ENCODE measurements around the gene SH3BP2. TPM values are rescaled to one million over a fixed set of nuclear protein-coding genes. Genes with fewer than 3 reads are reported as not detected.

Gene SH3BP2
- polyA plus RNA-seq, 1 donor = 45.9 TPM

- 45% methylated on average over 1 of the region's 1 CpG for WGBS (ENCODE audit: insufficient coverage, low lambda C conversion rate)
- DNase-seq = peak in 1 of 2 donors; percentile 66
- H3K27ac ChIP-seq (ENCODE audit: low read length) = peak overlapping the region; percentile 40
- H3K9me3 ChIP-seq (ENCODE audit: control insufficient read depth, low read depth, low read length) = no peaks in the 10 kb centered on the region
- H3K4me3 ChIP-seq (ENCODE audit: low read length) = no peak overlapping the region
- H3K27me3 ChIP-seq (ENCODE audit: control insufficient read depth, insufficient read depth, low read length) = no peaks in the 10 kb centered on the region
- peaks cover 11% of the 10 kb centered on the region for H3K36me3 ChIP-seq (ENCODE audit: control insufficient read depth, insufficient read depth, low read length)
- H3K4me1 ChIP-seq (ENCODE audit: control insufficient read depth, insufficient read depth, low read length) = peaks cover 30% of the 10 kb centered on the region
Observed at GRCh38 chr4:2873329-2873728, 80.4 kb downstream of the SH3BP2 start.

- DNase-seq = no peak
- H3K36me3 ChIP-seq (ENCODE audit: control insufficient read depth, insufficient read depth, low read length) = peaks cover 25% of the 10 kb centered on the region
- H3K9me3 ChIP-seq (ENCODE audit: control insufficient read depth, low read depth, low read length) = no peaks in the 10 kb centered on the region
- H3K27me3 ChIP-seq (ENCODE audit: control insufficient read depth, insufficient read depth, low read length) = no peaks in the 10 kb centered on the region
- no peak overlapping the region for H3K27ac ChIP-seq (ENCODE audit: low read length)
- peaks cover 15% of the 10 kb centered on the region for H3K4me1 ChIP-seq (ENCODE audit: control insufficient read depth, insufficient read depth, low read length)
- no CpG with 5 or more reads among the region's 7 CpGs for WGBS (ENCODE audit: insufficient coverage, low lambda C conversion rate)
- H3K4me3 ChIP-seq (ENCODE audit: low read length) = no peak overlapping the region
Observed at GRCh38 chr4:2874861-2875260, 82.0 kb downstream of the SH3BP2 start.

GRCh38 chr4:2875556-2875955 is 82.7 kb downstream of the SH3BP2 start:
- no peaks in the 10 kb centered on the region for H3K9me3 ChIP-seq (ENCODE audit: control insufficient read depth, low read depth, low read length)
- H3K27ac ChIP-seq (ENCODE audit: low read length) = no peak overlapping the region
- peaks cover 28% of the 10 kb centered on the region for H3K36me3 ChIP-seq (ENCODE audit: control insufficient read depth, insufficient read depth, low read length)
- H3K27me3 ChIP-seq (ENCODE audit: control insufficient read depth, insufficient read depth, low read length) = no peaks in the 10 kb centered on the region
- peaks cover 8% of the 10 kb centered on the region for H3K4me1 ChIP-seq (ENCODE audit: control insufficient read depth, insufficient read depth, low read length)
- WGBS (ENCODE audit: insufficient coverage, low lambda C conversion rate) = no CpG with 5 or more reads among the region's 3 CpGs
- no peak overlapping the region for H3K4me3 ChIP-seq (ENCODE audit: low read length)
- DNase-seq = no peak

GRCh38 chr4:2878346-2878745 is 85.5 kb downstream of the SH3BP2 start:
- Histone ChIP-seq H3K27ac (ENCODE audit: low read length) (no peak overlapping the region), H3K27me3 (ENCODE audit: control insufficient read depth, insufficient read depth, low read length) (no peaks in the 10 kb centered on the region), H3K4me3 (ENCODE audit: low read length) (no peak overlapping the region), H3K36me3 (ENCODE audit: control insufficient read depth, insufficient read depth, low read length) (peaks cover 39% of the 10 kb centered on the region), H3K4me1 (ENCODE audit: control insufficient read depth, insufficient read depth, low read length) (no peaks in the 10 kb centered on the region), H3K9me3 (ENCODE audit: control insufficient read depth, low read depth, low read length) (no peaks in the 10 kb centered on the region)
- no peak for DNase-seq
- 70% methylated on average over 2 of the region's 5 CpGs for WGBS (ENCODE audit: insufficient coverage, low lambda C conversion rate)

- Histone ChIP-seq H3K36me3 (ENCODE audit: control insufficient read depth, insufficient read depth, low read length) (peaks cover 42% of the 10 kb centered on the region), H3K27me3 (ENCODE audit: control insufficient read depth, insufficient read depth, low read length) (no peaks in the 10 kb centered on the region), H3K9me3 (ENCODE audit: control insufficient read depth, low read depth, low read length) (no peaks in the 10 kb centered on the region), H3K27ac (ENCODE audit: low read length) (no peak overlapping the region), H3K4me1 (ENCODE audit: control insufficient read depth, insufficient read depth, low read length) (no peaks in the 10 kb centered on the region), H3K4me3 (ENCODE audit: low read length) (no peak overlapping the region)
- WGBS (ENCODE audit: insufficient coverage, low lambda C conversion rate) = 100% methylated on average over 1 of the region's 5 CpGs
- DNase-seq = no peak
Observed at GRCh38 chr4:2879026-2879425, 86.1 kb downstream of the SH3BP2 start.

- H3K27ac ChIP-seq (ENCODE audit: low read length) = no peak overlapping the region
- no peaks in the 10 kb centered on the region for H3K4me1 ChIP-seq (ENCODE audit: control insufficient read depth, insufficient read depth, low read length)
- H3K27me3 ChIP-seq (ENCODE audit: control insufficient read depth, insufficient read depth, low read length) = no peaks in the 10 kb centered on the region
- WGBS (ENCODE audit: insufficient coverage, low lambda C conversion rate) = 86% methylated on average over 1 of the region's 3 CpGs
- no peaks in the 10 kb centered on the region for H3K9me3 ChIP-seq (ENCODE audit: control insufficient read depth, low read depth, low read length)
- peaks cover 58% of the 10 kb centered on the region for H3K36me3 ChIP-seq (ENCODE audit: control insufficient read depth, insufficient read depth, low read length)
- no peak for DNase-seq
- no peak overlapping the region for H3K4me3 ChIP-seq (ENCODE audit: low read length)
Observed at GRCh38 chr4:2881431-2881830, 88.5 kb downstream of the SH3BP2 start.

- Histone ChIP-seq H3K36me3 (ENCODE audit: control insufficient read depth, insufficient read depth, low read length) (peaks cover 65% of the 10 kb centered on the region), H3K27me3 (ENCODE audit: control insufficient read depth, insufficient read depth, low read length) (no peaks in the 10 kb centered on the region), H3K4me1 (ENCODE audit: control insufficient read depth, insufficient read depth, low read length) (no peaks in the 10 kb centered on the region), H3K4me3 (ENCODE audit: low read length) (no peak overlapping the region), H3K27ac (ENCODE audit: low read length) (no peak overlapping the region), H3K9me3 (ENCODE audit: control insufficient read depth, low read depth, low read length) (no peaks in the 10 kb centered on the region)
- DNase-seq = no peak
- no CpG with 5 or more reads among the region's 1 CpG for WGBS (ENCODE audit: insufficient coverage, low lambda C conversion rate)
Observed at GRCh38 chr4:2882341-2882740, 89.5 kb downstream of the SH3BP2 start.

- H3K9me3 ChIP-seq (ENCODE audit: control insufficient read depth, low read depth, low read length) = no peaks in the 10 kb centered on the region
- H3K27ac ChIP-seq (ENCODE audit: low read length) = no peak overlapping the region
- H3K4me3 ChIP-seq (ENCODE audit: low read length) = no peak overlapping the region
- H3K27me3 ChIP-seq (ENCODE audit: control insufficient read depth, insufficient read depth, low read length) = no peaks in the 10 kb centered on the region
- DNase-seq = no peak
- H3K4me1 ChIP-seq (ENCODE audit: control insufficient read depth, insufficient read depth, low read length) = peaks cover 4% of the 10 kb centered on the region
- WGBS (ENCODE audit: insufficient coverage, low lambda C conversion rate) = no CpG with 5 or more reads among the region's 9 CpGs
- peaks cover 54% of the 10 kb centered on the region for H3K36me3 ChIP-seq (ENCODE audit: control insufficient read depth, insufficient read depth, low read length)
Observed at GRCh38 chr4:2886161-2886560, 93.3 kb downstream of the SH3BP2 start.

- no peak overlapping the region for H3K4me3 ChIP-seq (ENCODE audit: low read length)
- peaks cover 54% of the 10 kb centered on the region for H3K36me3 ChIP-seq (ENCODE audit: control insufficient read depth, insufficient read depth, low read length)
- 60% methylated on average over 2 of the region's 6 CpGs for WGBS (ENCODE audit: insufficient coverage, low lambda C conversion rate)
- no peak overlapping the region for H3K27ac ChIP-seq (ENCODE audit: low read length)
- no peak for DNase-seq
- no peaks in the 10 kb centered on the region for H3K27me3 ChIP-seq (ENCODE audit: control insufficient read depth, insufficient read depth, low read length)
- peaks cover 5% of the 10 kb centered on the region for H3K4me1 ChIP-seq (ENCODE audit: control insufficient read depth, insufficient read depth, low read length)
- H3K9me3 ChIP-seq (ENCODE audit: control insufficient read depth, low read depth, low read length) = no peaks in the 10 kb centered on the region
Observed at GRCh38 chr4:2886622-2887021, 93.7 kb downstream of the SH3BP2 start.

- Histone ChIP-seq H3K36me3 (ENCODE audit: control insufficient read depth, insufficient read depth, low read length) (peaks cover 51% of the 10 kb centered on the region), H3K4me1 (ENCODE audit: control insufficient read depth, insufficient read depth, low read length) (peaks cover 5% of the 10 kb centered on the region), H3K4me3 (ENCODE audit: low read length) (no peak overlapping the region), H3K27me3 (ENCODE audit: control insufficient read depth, insufficient read depth, low read length) (no peaks in the 10 kb centered on the region), H3K27ac (ENCODE audit: low read length) (no peak overlapping the region), H3K9me3 (ENCODE audit: control insufficient read depth, low read depth, low read length) (no peaks in the 10 kb centered on the region)
- no peak for DNase-seq
- WGBS (ENCODE audit: insufficient coverage, low lambda C conversion rate) = no CpG with 5 or more reads among the region's 3 CpGs
Observed at GRCh38 chr4:2887343-2887742, 94.5 kb downstream of the SH3BP2 start.

- no CpG with 5 or more reads among the region's 3 CpGs for WGBS (ENCODE audit: insufficient coverage, low lambda C conversion rate)
- no peak for DNase-seq
- Histone ChIP-seq H3K9me3 (ENCODE audit: control insufficient read depth, low read depth, low read length) (no peaks in the 10 kb centered on the region), H3K27me3 (ENCODE audit: control insufficient read depth, insufficient read depth, low read length) (no peaks in the 10 kb centered on the region), H3K4me1 (ENCODE audit: control insufficient read depth, insufficient read depth, low read length) (peaks cover 5% of the 10 kb centered on the region), H3K36me3 (ENCODE audit: control insufficient read depth, insufficient read depth, low read length) (peaks cover 47% of the 10 kb centered on the region), H3K27ac (ENCODE audit: low read length) (no peak overlapping the region), H3K4me3 (ENCODE audit: low read length) (no peak overlapping the region)
Observed at GRCh38 chr4:2888886-2889285, 96.0 kb downstream of the SH3BP2 start.

Measured in large intestine (tissue), 3 donors.